Transverse colon (tissue), 4 donors: ENCODE data around the gene SOAT1. TPM values are rescaled to one million over a fixed set of nuclear protein-coding genes. Genes with fewer than 3 reads are reported as not detected.
"Not testable (repeated sequence)": the region's sequence is repeated elsewhere in the genome, so short reads cannot be mapped to it uniquely, and the experiment has no call there.

Experiments used
- DNase-seq: peaks from one replicate; pipeline ENCODE4 v3.0.0-alpha.2; 2019
- H3K27ac ChIP-seq, 4 donors: fragments of 200-600 bp; sonication (generic); 2 replicates each; pipeline ENCODE4 v1.5.1; 2016 to 2018; ENCODE audit warnings: inconsistent platforms in 4 of 4
- H3K27me3 ChIP-seq: fragments of 200-600 bp; sonication (generic); 2 replicates; pipeline ENCODE4 v1.5.1; 2017; ENCODE audit warnings: inconsistent platforms
- H3K36me3 ChIP-seq, 4 donors: fragments of 200-600 bp; sonication (generic); 2 replicates each; pipeline ENCODE4 v1.5.1; 2017 to 2019; ENCODE audit warnings: inconsistent platforms in 4 of 4
- H3K4me1 ChIP-seq, 4 donors: fragments of 200-600 bp; sonication (generic); 2 replicates each; pipeline ENCODE4 v1.5.1; 2017 to 2020; ENCODE audit warnings: inconsistent platforms in 4 of 4
- H3K4me3 ChIP-seq, 4 donors: fragments of 200-600 bp; sonication (generic); 1 replicate in 1 of 4; 2 replicates in 3 of 4; pipeline versions ENCODE4 v1.5.1 to v1.6.1; 2017 to 2019; ENCODE audit warnings: inconsistent platforms in 4 of 4
- H3K9me3 ChIP-seq, 2 donors: fragments of 200-600 bp; sonication (generic); 2 replicates each; pipeline ENCODE4 v1.5.1; 2017 to 2019; ENCODE audit warnings: inconsistent platforms in 2 of 2
- EP300 ChIP-seq: sonication (generic); formaldehyde crosslinking; IDR thresholded peaks from one replicate; pipeline ENCODE4 v1.6.1; 2017; ENCODE audit warnings: antibody characterized with exemption, low read depth
- POLR2A ChIP-seq: fragments of 450-650 bp; IDR thresholded peaks from one replicate; pipeline ENCODE4 v1.6.1; 2016; ENCODE audit warnings: antibody characterized with exemption, mild to moderate bottlenecking, moderate library complexity
- POLR2AphosphoS5 ChIP-seq, 3 donors: sonication (generic); formaldehyde crosslinking; IDR thresholded peaks; one replicate each; pipeline ENCODE4 v1.6.1; 2016; ENCODE audit warnings: antibody characterized with exemption in 3 of 3
- WGBS, 2 donors: methylation state at CpG; one replicate each; pipeline ENCODE4 v1.1.5; 2018; ENCODE audit warnings: low coverage in 1 of 2; 5-methylcytosine and 5-hydroxymethylcytosine counted together
- in situ Hi-C, 4 donors: fragments of 200-750 bp; cut with MboI; loops; one replicate each; pipeline versions ENCODE4 v1.15.0 to v1.15.1; 2017; ENCODE audit warnings: low sequenced_read_pairs in 3 of 4, low pct_ligation_motif_present in 1 of 4, low pct_unique_long_range_greater_than_20kb in 1 of 4
- intact Hi-C: fragments of 100-400 bp; cut with DNase I; formaldehyde crosslinking; loops from one replicate; pipeline ENCODE4 v1.15.1; 2023; ENCODE audit warnings: low total_unique reads
- total RNA-seq, 4 donors: library from RNA; depleted of rRNA; stranded (reverse); fragments of >200 nt; gene quantifications; one replicate each; pipeline ENCODE4 v1.1.0, GENCODE V29; 2016
- TF ChIP-seq, protein P1 (sequence below), 5 experiments: fragments of 200-600 bp in 3 of 5; fragments of 450-650 bp in 2 of 5; sonication (generic) in 3 of 5; IDR thresholded peaks; 1 replicate in 2 of 5; 2 replicates in 3 of 5; pipeline ENCODE4 v1.5.1; 2016 to 2017; ENCODE audit warnings: antibody characterized with exemption in 5 of 5, inconsistent platforms in 3 of 5, mild to moderate bottlenecking in 2 of 5, moderate library complexity in 1 of 5

Gene SOAT1
- total RNA-seq, 4 donors from 2014 or later, result 4.0 to 13.9 (median 10.3) TPM

DNA sequence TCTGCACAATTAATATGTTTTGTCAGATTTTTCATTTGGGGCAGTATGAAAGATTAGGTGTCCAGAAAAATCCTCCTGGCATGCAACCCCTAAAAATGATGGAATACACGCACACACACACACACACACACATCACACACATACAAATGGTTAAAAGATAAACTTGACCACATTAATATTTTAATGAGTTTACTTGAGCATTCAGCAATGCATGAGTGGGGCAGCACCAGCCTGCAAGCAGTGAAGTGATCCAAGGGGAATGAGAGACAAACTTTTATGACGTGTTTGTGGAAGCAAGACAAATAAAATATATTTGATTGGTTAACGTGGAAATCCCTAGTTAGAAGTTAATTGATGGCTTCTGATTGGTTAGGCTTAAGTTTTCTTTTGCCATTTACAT, 29.1 kb upstream of the SOAT1 start:
- WGBS, 2 donors, result 47 to 52% methylated on average over 3 of the region's 3 CpGs
- intact Hi-C loops, result no loop called here
- Histone ChIP-seq H3K27ac (no peak overlapping the region), H3K4me1 (peaks cover 0 to 12% (median 2%) of the 10 kb centered on the region in 4 donors), H3K36me3 (no peaks in the 10 kb centered on the region), H3K9me3 (no peaks in the 10 kb centered on the region), H3K4me3 (no peak overlapping the region), H3K27me3 (no peaks in the 10 kb centered on the region)
- in situ Hi-C loops, result loop anchor here in 2 of 4 donors (25.0 kb wide), 2 partner anchors 98 to 323 kb away; partner anchors contain the start of genes AXDND1 (in 1 of the 2), NPHS2 (in 1 of the 2) and TDRD5 (in 1 of the 2)
- DNase-seq, result no peak
- TF ChIP-seq, protein P1, sequence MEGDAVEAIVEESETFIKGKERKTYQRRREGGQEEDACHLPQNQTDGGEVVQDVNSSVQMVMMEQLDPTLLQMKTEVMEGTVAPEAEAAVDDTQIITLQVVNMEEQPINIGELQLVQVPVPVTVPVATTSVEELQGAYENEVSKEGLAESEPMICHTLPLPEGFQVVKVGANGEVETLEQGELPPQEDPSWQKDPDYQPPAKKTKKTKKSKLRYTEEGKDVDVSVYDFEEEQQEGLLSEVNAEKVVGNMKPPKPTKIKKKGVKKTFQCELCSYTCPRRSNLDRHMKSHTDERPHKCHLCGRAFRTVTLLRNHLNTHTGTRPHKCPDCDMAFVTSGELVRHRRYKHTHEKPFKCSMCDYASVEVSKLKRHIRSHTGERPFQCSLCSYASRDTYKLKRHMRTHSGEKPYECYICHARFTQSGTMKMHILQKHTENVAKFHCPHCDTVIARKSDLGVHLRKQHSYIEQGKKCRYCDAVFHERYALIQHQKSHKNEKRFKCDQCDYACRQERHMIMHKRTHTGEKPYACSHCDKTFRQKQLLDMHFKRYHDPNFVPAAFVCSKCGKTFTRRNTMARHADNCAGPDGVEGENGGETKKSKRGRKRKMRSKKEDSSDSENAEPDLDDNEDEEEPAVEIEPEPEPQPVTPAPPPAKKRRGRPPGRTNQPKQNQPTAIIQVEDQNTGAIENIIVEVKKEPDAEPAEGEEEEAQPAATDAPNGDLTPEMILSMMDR (IDR thresholded peaks at IDR 0.05), result no peak
- TF ChIP-seq EP300 (no peak), POLR2A (no peak)

DNA sequence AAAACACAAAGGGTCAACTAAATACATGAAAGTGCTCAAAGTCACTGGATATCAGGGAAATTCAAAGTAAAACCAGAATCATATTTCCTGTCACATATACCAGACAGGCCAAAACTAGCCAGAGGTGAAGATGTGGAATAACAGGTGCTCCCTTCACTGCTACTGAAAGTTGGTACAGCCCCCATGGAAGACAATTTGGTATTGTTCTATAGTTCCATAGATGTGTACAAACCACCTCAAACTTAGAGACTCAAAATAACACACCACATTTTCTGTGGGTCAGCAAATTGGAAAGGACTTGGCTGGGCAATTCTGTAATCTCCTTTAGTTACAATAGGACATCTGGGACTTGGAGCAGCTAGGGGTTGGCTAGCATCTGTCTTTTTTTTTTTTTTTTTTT, 24.5 kb upstream of the SOAT1 start:
- TF ChIP-seq POLR2A (no peak), EP300 (no peak), POLR2AphosphoS5 (IDR thresholded peaks at IDR 0.05) (no peak)
- TF ChIP-seq, protein P1 (IDR thresholded peaks at IDR 0.05), result no peak
- Histone ChIP-seq H3K27me3 (no peaks in the 10 kb centered on the region), H3K4me1 (peaks cover 0 to 6% (median 2%) of the 10 kb centered on the region in 4 donors), H3K9me3 (no peaks in the 10 kb centered on the region), H3K4me3 (no peak overlapping the region), H3K36me3 (no peaks in the 10 kb centered on the region), H3K27ac (no peak overlapping the region)
- no peak for DNase-seq
- in situ Hi-C loops, result loop anchor here in 2 of 4 donors (25.0 kb wide), 2 partner anchors 93 to 318 kb away; partner anchors contain the start of genes AXDND1 (in 1 of the 2), NPHS2 (in 1 of the 2) and TDRD5 (in 1 of the 2)
- intact Hi-C loops, result no loop called here

DNA sequence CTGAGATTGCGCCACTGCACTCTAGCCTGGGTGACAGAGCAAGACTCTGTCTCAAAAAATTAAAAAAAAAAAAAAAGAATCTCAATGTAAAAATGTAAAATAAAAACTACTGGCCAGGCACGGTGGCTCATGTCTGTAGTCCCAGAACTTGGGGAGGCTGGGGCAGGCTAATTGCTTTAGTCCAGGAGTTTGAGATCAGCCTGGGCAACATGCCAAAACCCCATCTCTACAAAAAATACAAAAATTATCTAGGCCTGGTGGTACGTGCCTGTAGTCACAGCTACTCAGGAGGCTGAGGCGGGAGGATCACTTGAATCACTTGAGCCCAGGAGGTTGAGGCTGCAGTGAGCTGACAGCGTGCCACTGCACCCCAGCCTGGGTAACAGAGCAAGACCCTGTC, 19.2 kb upstream of the SOAT1 start:
- WGBS, 2 donors, result 89 to 94% methylated on average over 4 to 5 of the region's 5 CpGs
- in situ Hi-C loops, result loop anchor here in 2 of 4 donors (25.0 kb wide), 2 partner anchors 88 to 313 kb away; partner anchors contain the start of genes AXDND1 (in 1 of the 2), NPHS2 (in 1 of the 2) and TDRD5 (in 1 of the 2)
- DNase-seq, H3K27ac ChIP-seq, H3K4me3 ChIP-seq, H3K4me1 ChIP-seq, intact Hi-C loops, H3K36me3 ChIP-seq, H3K27me3 ChIP-seq, H3K9me3 ChIP-seq: not testable (repeated sequence)

DNA sequence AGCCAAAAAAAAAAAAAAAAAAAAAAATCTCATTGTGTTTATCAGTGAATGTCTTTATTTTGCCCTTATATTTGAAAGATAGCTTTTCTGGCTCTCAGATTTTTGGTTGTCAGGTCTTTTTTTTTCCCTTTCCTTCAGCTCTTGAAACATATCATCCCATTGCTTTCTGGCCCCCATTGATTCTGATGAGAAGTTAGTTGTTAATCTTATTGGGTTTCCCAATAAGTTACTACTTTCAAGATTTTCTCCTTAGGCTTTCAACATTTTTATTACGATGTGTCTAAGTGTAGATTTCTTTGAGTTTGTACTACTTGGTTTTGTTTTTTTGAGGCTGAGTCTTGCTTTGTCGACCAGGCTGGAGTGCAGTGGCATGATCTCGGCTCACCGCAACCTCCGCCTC, 14.7 kb upstream of the SOAT1 start:
- H3K4me3 ChIP-seq, result no peak overlapping the region
- no peak for DNase-seq
- H3K27me3 ChIP-seq, result no peaks in the 10 kb centered on the region
- H3K36me3 ChIP-seq, result no peaks in the 10 kb centered on the region
- no peak overlapping the region for H3K27ac ChIP-seq
- WGBS, 2 donors, result 92 to 96% methylated on average over 5 of the region's 5 CpGs
- intact Hi-C loops, result no loop called here
- in situ Hi-C loops, result no loop called here
- TF ChIP-seq POLR2AphosphoS5 (IDR thresholded peaks at IDR 0.05) (no peak), POLR2A (no peak), EP300 (no peak)
- TF ChIP-seq, protein P1 (IDR thresholded peaks at IDR 0.05), result no peak
- H3K4me1 ChIP-seq, result peaks cover 0 to 4% (median 0%) of the 10 kb centered on the region in 4 donors
- peaks cover 0 to 7% of the 10 kb centered on the region in 2 donors for H3K9me3 ChIP-seq

DNA sequence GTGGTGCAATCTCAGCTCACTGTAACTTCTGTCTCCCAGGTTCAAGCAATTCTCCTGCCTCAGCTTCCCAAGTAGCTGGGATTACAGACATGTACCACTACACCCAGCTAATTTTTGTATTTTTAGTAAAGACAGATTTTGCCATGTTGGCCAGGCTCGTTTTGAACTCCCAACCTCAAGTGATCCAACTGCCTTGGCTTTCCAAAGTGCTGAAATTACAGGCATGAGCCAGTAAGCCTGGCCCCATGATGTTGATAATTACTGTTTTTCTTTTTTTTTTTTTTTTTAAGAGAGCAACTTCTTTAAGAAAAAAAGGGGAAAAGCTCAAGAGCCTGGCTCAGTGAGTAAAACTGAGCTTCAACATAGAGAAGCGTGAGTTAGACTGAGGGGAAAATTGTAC, 9.6 kb upstream of the SOAT1 start:
- H3K4me3 ChIP-seq, result no peak overlapping the region
- no peak for DNase-seq
- peaks cover 0 to 7% of the 10 kb centered on the region in 2 donors for H3K9me3 ChIP-seq
- TF ChIP-seq POLR2A (no peak), EP300 (no peak), POLR2AphosphoS5 (IDR thresholded peaks at IDR 0.05) (no peak)
- TF ChIP-seq, protein P1 (IDR thresholded peaks at IDR 0.05), result no peak
- in situ Hi-C loops (no loop called here), intact Hi-C loops (no loop called here)
- no peaks in the 10 kb centered on the region for H3K27me3 ChIP-seq
- H3K27ac ChIP-seq, result no peak overlapping the region
- WGBS, 2 donors, result 71 to 91% methylated on average over 2 of the region's 2 CpGs
- no peaks in the 10 kb centered on the region for H3K36me3 ChIP-seq
- peaks cover 0 to 20% (median 12%) of the 10 kb centered on the region in 4 donors for H3K4me1 ChIP-seq
